Posterior vena cava (tissue), 2 donors: ENCODE measurements around the gene CTTN. TPM values are rescaled to one million over a fixed set of nuclear protein-coding genes. Genes with fewer than 3 reads are reported as not detected.
A peak's percentile ranks its signal among the peaks of the same experiment; 100 is the strongest.

Experiments
- DNase-seq: peaks from one replicate; pipeline ENCODE4 v3.0.0-alpha.2; 2020; ENCODE audit warnings: low spot score
- intact Hi-C, 2 donors: fragments of 100-400 bp; cut with DNase I; formaldehyde crosslinking; loops; one replicate each; pipeline versions ENCODE4 v1.14.1 to v1.14.2; 2022 to 2023
- long read RNA-seq, 2 donors: library from polyadenylated mRNA; unstranded; transcript quantifications; one replicate each; pipeline ENCODE4 v2.0.0, GENCODE V29; 2020 to 2021
- total RNA-seq, 2 donors: library from RNA; stranded (reverse); fragmentation: NEBNext Ultra II Directional; extraction: Animal tissue kit (Norgen Biotek cat#: 25700); gene quantifications; one replicate each; pipeline ENCODE4 v1.2.1, GENCODE V29; 2021
- donor health status: DM: yes; HTN: yes; CAD: no.
- donor health status: DM: yes; HTN: yes; CAD: no.

Gene CTTN
- 100 to 1,000 TPM; 192 to 195 TPM for total RNA-seq
- long read RNA-seq, donor 1, transcript CTTN-201 (18 exons, 3,272 nt) = major isoform, 6 of 39 reads
- long read RNA-seq, donor 1, partial matches to known transcripts = 15 of 39 reads
- long read RNA-seq, donor 1, other reads (novel, unspliced or antisense) = 16 of 39 reads
- long read RNA-seq, donor 2, transcript CTTN-201 (18 exons, 3,272 nt) = major isoform, 40 of 155 reads
- long read RNA-seq, donor 2, transcript CTTN-202 (17 exons, 3,272 nt) = minor isoform, 22 of 155 reads
- long read RNA-seq, donor 2, partial matches to known transcripts = 45 of 155 reads
- long read RNA-seq, donor 2, other reads (novel, unspliced or antisense) = 47 of 155 reads

GRCh38 chr11:70397983-70398833, at the start of gene CTTN:
Gene CTTN (plus strand): TSS chr11:70398529. CDS start chr11:70407298, 8,769 bp downstream.
- intact Hi-C loops = loop anchor here in 1 of 2 donors (1.0 kb wide), 1 partner anchor 44 kb away; no protein-coding TSS in a partner anchor
- DNase-seq = peak; percentile 94

GRCh38 chr11:70348608-70349007, 49.7 kb upstream of the CTTN start:
- DNase-seq = no peak
- intact Hi-C loops = no loop called here

GRCh38 chr11:70351646-70352045, 46.7 kb upstream of the CTTN start:
- no peak for DNase-seq
- intact Hi-C loops = no loop called here

GRCh38 chr11:70352100-70352499, 46.2 kb upstream of the CTTN start:
- intact Hi-C loops = no loop called here
- DNase-seq = no peak

- intact Hi-C loops = no loop called here
- DNase-seq = no peak
Measured at GRCh38 chr11:70352601-70353000, 45.7 kb upstream of the CTTN start.

GRCh38 chr11:70353329-70353728, 45.0 kb upstream of the CTTN start:
- intact Hi-C loops = no loop called here
- DNase-seq = no peak

- DNase-seq = no peak
- intact Hi-C loops = loop anchor here in 1 of 2 donors (1.0 kb wide), 1 partner anchor 43 kb away; no protein-coding TSS in a partner anchor
Measured at GRCh38 chr11:70353900-70354568, 44.3 kb upstream of the CTTN start.

- no peak for DNase-seq
- intact Hi-C loops = loop anchor here in 1 of 2 donors (1.0 kb wide), 1 partner anchor 43 kb away; no protein-coding TSS in a partner anchor
Measured at GRCh38 chr11:70354629-70355028, 43.7 kb upstream of the CTTN start.

GRCh38 chr11:70358753-70359152, 39.6 kb upstream of the CTTN start:
- intact Hi-C loops = no loop called here

GRCh38 chr11:70359451-70360205, 38.7 kb upstream of the CTTN start:
- DNase-seq = no peak
- intact Hi-C loops = no loop called here

More at GRCh38 chr11:70358753-70359152, 39.6 kb upstream of the CTTN start:
- no peak for DNase-seq

GRCh38 chr11:70360211-70360610, 38.1 kb upstream of the CTTN start:
- intact Hi-C loops = no loop called here
- no peak for DNase-seq

GRCh38 chr11:70364178-70364577, 34.2 kb upstream of the CTTN start:
- intact Hi-C loops = no loop called here
- no peak for DNase-seq

GRCh38 chr11:70364745-70365543, 33.4 kb upstream of the CTTN start:
- intact Hi-C loops = no loop called here
- no peak for DNase-seq

- intact Hi-C loops = no loop called here
- no peak for DNase-seq
Measured at GRCh38 chr11:70365544-70365927, 32.8 kb upstream of the CTTN start.

- DNase-seq = no peak
- intact Hi-C loops = no loop called here
Measured at GRCh38 chr11:70367071-70367470, 31.3 kb upstream of the CTTN start.

- no peak for DNase-seq
- intact Hi-C loops = no loop called here
Measured at GRCh38 chr11:70368961-70369360, 29.4 kb upstream of the CTTN start.

GRCh38 chr11:70371241-70371640, 27.1 kb upstream of the CTTN start:
- DNase-seq = no peak
- intact Hi-C loops = no loop called here

- intact Hi-C loops = no loop called here
- DNase-seq = no peak
Measured at GRCh38 chr11:70372076-70372475, 26.3 kb upstream of the CTTN start.
